HL-60 (cell line): ENCODE measurements around the gene AFAP1.

Experiments used
- CTCF ChIP-seq: IDR thresholded peaks from one replicate; pipeline ENCODE4 v1.5.1; 2011; ENCODE audit warnings: low read length, control low read depth, inconsistent platforms; ENCODE audit not compliant: insufficient read depth
- POLR2AphosphoS5 ChIP-seq: IDR thresholded peaks from 2 replicates; pipeline ENCODE4 v1.6.1; 2012; ENCODE audit warnings: low read depth

- TF ChIP-seq CTCF (no peak), POLR2AphosphoS5 (no peak)
Observed at GRCh38 chr4:7902826-7903225, 36.8 kb downstream of the AFAP1 start.
